ENCODE measurements around the gene CDH11.

CDH11 gene

GRCh38 chr16:64924086-64924485 is 197.8 kb downstream of the CDH11 start:
- no peak for TF ChIP-seq CTCF (IDR thresholded peaks at IDR 0.05; ENCODE audit: extremely low read depth, insufficient read depth, missing control alignments)
- DNase-seq (ENCODE audit: low spot score), result no peak
- in situ Hi-C loops (cut with MboI; ENCODE audit: low pct_unique_long_range_greater_than_20kb, low sequenced_read_pairs, unreplicated experiment), result no loop called here

- TF ChIP-seq CTCF (IDR thresholded peaks at IDR 0.05; ENCODE audit: extremely low read depth, insufficient read depth, missing control alignments), result no peak
- in situ Hi-C loops (cut with MboI; ENCODE audit: low pct_unique_long_range_greater_than_20kb, low sequenced_read_pairs, unreplicated experiment), result no loop called here
- DNase-seq (ENCODE audit: low spot score), result no peak
Observed at GRCh38 chr16:64919929-64920607, 201.8 kb downstream of the CDH11 start.

GRCh38 chr16:64919141-64919540 is 202.7 kb downstream of the CDH11 start:
- in situ Hi-C loops (cut with MboI; ENCODE audit: low pct_unique_long_range_greater_than_20kb, low sequenced_read_pairs, unreplicated experiment), result no loop called here
- no peak for DNase-seq (ENCODE audit: low spot score)
- TF ChIP-seq CTCF (IDR thresholded peaks at IDR 0.05; ENCODE audit: extremely low read depth, insufficient read depth, missing control alignments), result no peak

- no peak for DNase-seq (ENCODE audit: low spot score)
- in situ Hi-C loops (cut with MboI; ENCODE audit: low pct_unique_long_range_greater_than_20kb, low sequenced_read_pairs, unreplicated experiment), result no loop called here
- TF ChIP-seq CTCF (IDR thresholded peaks at IDR 0.05; ENCODE audit: extremely low read depth, insufficient read depth, missing control alignments), result no peak
Observed at GRCh38 chr16:64916051-64916450, 205.8 kb downstream of the CDH11 start.

- no peak for TF ChIP-seq CTCF (IDR thresholded peaks at IDR 0.05; ENCODE audit: extremely low read depth, insufficient read depth, missing control alignments)
- no peak for DNase-seq (ENCODE audit: low spot score)
- in situ Hi-C loops (cut with MboI; ENCODE audit: low pct_unique_long_range_greater_than_20kb, low sequenced_read_pairs, unreplicated experiment), result no loop called here
Observed at GRCh38 chr16:64910356-64910755, 211.5 kb downstream of the CDH11 start.

GRCh38 chr16:64907844-64908243 is 214.0 kb downstream of the CDH11 start:
- in situ Hi-C loops (cut with MboI; ENCODE audit: low pct_unique_long_range_greater_than_20kb, low sequenced_read_pairs, unreplicated experiment), result no loop called here
- no peak for DNase-seq (ENCODE audit: low spot score)
- TF ChIP-seq CTCF (IDR thresholded peaks at IDR 0.05; ENCODE audit: extremely low read depth, insufficient read depth, missing control alignments), result no peak

Measured in GM13977 (cell line).